Stimulated activated effector memory CD8-positive, alpha-beta T cell treated with anti-CD3 and anti-CD28 coated beads, Interleukin-12 subunit alpha, Interleukin-12 subunit beta, amount 100 ng/mL, for 72 hours (primary cell): ENCODE results near the gene LTBP2.

Experiments used
- ATAC-seq: fragments of 150-1000 bp; cut with Tn5 transposase; 2 replicates; pipeline ENCODE4 v1.10.0; 2021
- DNase-seq, 2 donors: peaks; one replicate each; pipeline ENCODE4 v3.0.0; 2021 to 2022; ENCODE audit warnings: low spot score in 2 of 2
- H3K27ac Mint-ChIP-seq: one replicate; pipeline ENCODE4 v1.8.0; 2022; ENCODE audit warnings: mild to moderate bottlenecking, mixed read lengths
- H3K36me3 Mint-ChIP-seq: one replicate; pipeline ENCODE4 v1.8.0; 2022; ENCODE audit warnings: mild to moderate bottlenecking, mixed read lengths
- H3K4me1 Mint-ChIP-seq: one replicate; pipeline ENCODE4 v1.8.0; 2022; ENCODE audit warnings: mixed read lengths
- H3K4me3 Mint-ChIP-seq: one replicate; pipeline ENCODE4 v1.8.0; 2022; ENCODE audit warnings: mild to moderate bottlenecking, mixed read lengths
- H3K9me3 Mint-ChIP-seq: one replicate; pipeline ENCODE4 v1.8.0; 2022; ENCODE audit warnings: mixed read lengths

The LTBP2 gene

GRCh38 chr14:74514471-74514941 is 97.5 kb downstream of the LTBP2 start:
- Mint-ChIP-seq H3K4me1 (peaks cover 11% of the 10 kb centered on the region), H3K9me3 (no peaks in the 10 kb centered on the region), H3K36me3 (no peaks in the 10 kb centered on the region), H3K27ac (no peak overlapping the region), H3K4me3 (no peak overlapping the region)
- ATAC-seq (no peak), DNase-seq (no peak)

- H3K4me3 Mint-ChIP-seq: no peak overlapping the region
- ATAC-seq: no peak
- H3K27ac Mint-ChIP-seq: no peak overlapping the region
- H3K9me3 Mint-ChIP-seq: no peaks in the 10 kb centered on the region
- DNase-seq: no peak
- peaks cover 11% of the 10 kb centered on the region for H3K4me1 Mint-ChIP-seq
- H3K36me3 Mint-ChIP-seq: no peaks in the 10 kb centered on the region
These were observed 99.8 kb downstream of the LTBP2 start for GRCh38 chr14:74511966-74512830.

- no peak overlapping the region for H3K27ac Mint-ChIP-seq
- no peak overlapping the region for H3K4me3 Mint-ChIP-seq
- H3K4me1 Mint-ChIP-seq: peaks cover 11% of the 10 kb centered on the region
- H3K36me3 Mint-ChIP-seq: no peaks in the 10 kb centered on the region
- ATAC-seq: no peak
- H3K9me3 Mint-ChIP-seq: no peaks in the 10 kb centered on the region
- no peak for DNase-seq
These were observed 101.1 kb downstream of the LTBP2 start for GRCh38 chr14:74510959-74511409.

GRCh38 chr14:74510223-74510931 is 101.7 kb downstream of the LTBP2 start:
- H3K4me1 Mint-ChIP-seq: peaks cover 11% of the 10 kb centered on the region
- ATAC-seq: no peak
- H3K36me3 Mint-ChIP-seq: no peaks in the 10 kb centered on the region
- no peak for DNase-seq
- H3K27ac Mint-ChIP-seq: no peak overlapping the region
- H3K4me3 Mint-ChIP-seq: no peak overlapping the region
- no peaks in the 10 kb centered on the region for H3K9me3 Mint-ChIP-seq

GRCh38 chr14:74509587-74510222 is 102.3 kb downstream of the LTBP2 start:
- no peak overlapping the region for H3K4me3 Mint-ChIP-seq
- H3K36me3 Mint-ChIP-seq: no peaks in the 10 kb centered on the region
- peaks cover 10% of the 10 kb centered on the region for H3K4me1 Mint-ChIP-seq
- H3K27ac Mint-ChIP-seq: no peak overlapping the region
- no peak for DNase-seq
- H3K9me3 Mint-ChIP-seq: no peaks in the 10 kb centered on the region
- ATAC-seq: no peak

- Mint-ChIP-seq H3K27ac (no peak overlapping the region), H3K36me3 (no peaks in the 10 kb centered on the region), H3K4me3 (no peak overlapping the region), H3K4me1 (peaks cover 5% of the 10 kb centered on the region), H3K9me3 (no peaks in the 10 kb centered on the region)
- no peak for ATAC-seq
- DNase-seq: no peak
These were observed 103.1 kb downstream of the LTBP2 start for GRCh38 chr14:74508844-74509428.

- no peak for ATAC-seq
- H3K4me3 Mint-ChIP-seq: no peak overlapping the region
These were observed 103.7 kb downstream of the LTBP2 start for GRCh38 chr14:74508292-74508731.

GRCh38 chr14:74507840-74508239 is 104.2 kb downstream of the LTBP2 start:
- no peak overlapping the region for H3K27ac Mint-ChIP-seq

More at GRCh38 chr14:74508292-74508731, 103.7 kb downstream of the LTBP2 start:
- Mint-ChIP-seq H3K27ac (no peak overlapping the region), H3K9me3 (no peaks in the 10 kb centered on the region), H3K4me1 (peaks cover 5% of the 10 kb centered on the region), H3K36me3 (no peaks in the 10 kb centered on the region)
- DNase-seq: no peak

GRCh38 chr14:74507085-74507484 is 105.0 kb downstream of the LTBP2 start:
- peaks cover 5% of the 10 kb centered on the region for H3K4me1 Mint-ChIP-seq
- no peaks in the 10 kb centered on the region for H3K9me3 Mint-ChIP-seq
- H3K27ac Mint-ChIP-seq: no peak overlapping the region
- H3K4me3 Mint-ChIP-seq: no peak overlapping the region
- no peak for DNase-seq
- H3K36me3 Mint-ChIP-seq: no peaks in the 10 kb centered on the region
- no peak for ATAC-seq

More at GRCh38 chr14:74507840-74508239, 104.2 kb downstream of the LTBP2 start:
- DNase-seq (no peak), ATAC-seq (no peak)
- no peak overlapping the region for H3K4me3 Mint-ChIP-seq
- H3K4me1 Mint-ChIP-seq: peaks cover 5% of the 10 kb centered on the region
- no peaks in the 10 kb centered on the region for H3K36me3 Mint-ChIP-seq
- H3K9me3 Mint-ChIP-seq: no peaks in the 10 kb centered on the region

GRCh38 chr14:74506411-74506851 is 105.6 kb downstream of the LTBP2 start:
- Mint-ChIP-seq H3K36me3 (no peaks in the 10 kb centered on the region), H3K4me3 (no peak overlapping the region), H3K4me1 (peaks cover 5% of the 10 kb centered on the region), H3K9me3 (no peaks in the 10 kb centered on the region), H3K27ac (no peak overlapping the region)
- no peak for DNase-seq
- no peak for ATAC-seq

- DNase-seq (no peak), ATAC-seq (no peak)
- Mint-ChIP-seq H3K4me1 (peaks cover 5% of the 10 kb centered on the region), H3K36me3 (no peaks in the 10 kb centered on the region), H3K27ac (no peak overlapping the region), H3K9me3 (no peaks in the 10 kb centered on the region), H3K4me3 (no peak overlapping the region)
These were observed 106.2 kb downstream of the LTBP2 start for GRCh38 chr14:74505831-74506230.

- no peak overlapping the region for H3K27ac Mint-ChIP-seq
- H3K4me3 Mint-ChIP-seq: no peak overlapping the region
- DNase-seq (no peak), ATAC-seq (no peak)
- H3K9me3 Mint-ChIP-seq: no peaks in the 10 kb centered on the region
- no peaks in the 10 kb centered on the region for H3K36me3 Mint-ChIP-seq
- peaks cover 5% of the 10 kb centered on the region for H3K4me1 Mint-ChIP-seq
These were observed 106.9 kb downstream of the LTBP2 start for GRCh38 chr14:74504874-74505720.

GRCh38 chr14:74504412-74504811 is 107.6 kb downstream of the LTBP2 start:
- DNase-seq: no peak
- H3K4me1 Mint-ChIP-seq: peaks cover 5% of the 10 kb centered on the region
- H3K36me3 Mint-ChIP-seq: no peaks in the 10 kb centered on the region
- H3K9me3 Mint-ChIP-seq: no peaks in the 10 kb centered on the region
- H3K27ac Mint-ChIP-seq: no peak overlapping the region
- no peak overlapping the region for H3K4me3 Mint-ChIP-seq
- ATAC-seq: no peak

- DNase-seq: no peak
- Mint-ChIP-seq H3K9me3 (no peaks in the 10 kb centered on the region), H3K4me3 (no peak overlapping the region), H3K27ac (no peak overlapping the region), H3K36me3 (no peaks in the 10 kb centered on the region), H3K4me1 (peaks cover 5% of the 10 kb centered on the region)
- ATAC-seq: no peak
These were observed 108.1 kb downstream of the LTBP2 start for GRCh38 chr14:74503938-74504335.
